ENCODE results near the gene PALS1.

Gene PALS1

DNA sequence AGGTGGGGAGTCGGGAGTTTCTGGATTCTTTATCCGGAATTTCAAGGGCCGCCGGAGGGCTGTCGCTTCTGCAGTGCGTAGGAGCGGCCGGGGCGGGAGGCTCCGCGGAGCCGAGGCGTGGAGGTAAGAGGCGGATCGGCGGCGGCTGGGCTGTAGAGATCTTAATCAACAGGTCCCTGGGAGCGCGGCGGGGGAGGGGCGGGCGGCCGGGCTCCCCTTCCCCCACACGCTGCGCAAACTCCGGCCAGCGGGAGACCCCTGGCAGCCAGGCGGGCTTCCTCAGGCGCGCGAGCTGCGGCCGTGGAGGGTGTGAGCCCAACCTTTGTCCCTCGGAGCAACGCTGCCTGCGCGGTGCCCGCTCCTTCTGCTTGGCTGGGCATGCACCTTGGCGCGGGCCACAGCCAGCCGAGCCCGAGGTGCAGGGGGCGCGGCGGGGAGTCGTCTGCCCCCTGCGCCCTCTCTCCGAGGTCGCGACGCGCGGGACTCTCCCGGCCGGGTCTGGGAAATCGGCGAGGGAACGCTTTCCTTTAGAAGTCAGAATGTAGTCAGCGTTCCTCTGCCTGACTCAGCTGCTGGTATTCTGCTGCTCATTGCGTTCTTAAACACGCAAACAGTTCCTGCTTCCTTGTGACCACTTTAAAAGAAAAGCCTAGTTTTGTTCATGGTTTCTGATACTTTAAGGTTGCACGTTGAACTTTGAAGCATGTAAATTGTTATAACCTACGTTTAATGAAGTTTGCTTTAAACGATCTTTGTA, at the start of gene PALS1:
PALS1 (plus strand) TSS at position 25 of the 757 bp plus-strand sequence. CDS start 37,736 bp downstream, outside the sequence.
- peak; percentile 83 for DNase-seq

DNA sequence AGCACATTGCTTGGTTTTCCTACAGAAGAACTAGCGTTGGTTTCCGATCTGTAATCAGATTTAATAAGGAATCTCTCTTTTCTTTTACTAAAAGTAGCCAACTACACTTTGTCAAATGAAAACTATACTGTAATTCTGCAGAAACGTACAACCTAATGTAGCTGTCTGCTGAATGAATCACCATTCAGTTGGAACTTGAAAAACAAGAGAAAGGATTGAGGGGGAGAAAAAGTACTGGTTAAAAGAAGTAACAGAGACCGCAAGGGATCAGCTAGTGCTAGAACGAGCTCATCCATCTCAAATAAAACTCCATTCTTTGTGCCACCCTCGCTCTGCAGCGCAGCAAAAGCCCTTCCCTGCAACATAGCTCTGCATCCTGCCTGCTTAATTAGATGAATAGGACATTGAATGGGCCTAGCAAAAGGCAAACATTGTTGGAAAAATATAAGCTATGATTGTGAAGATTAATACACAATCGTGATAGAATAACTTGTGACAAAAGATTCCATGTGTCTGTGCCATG, 49.4 kb upstream of the PALS1 start:
- DNase-seq = no peak

DNA sequence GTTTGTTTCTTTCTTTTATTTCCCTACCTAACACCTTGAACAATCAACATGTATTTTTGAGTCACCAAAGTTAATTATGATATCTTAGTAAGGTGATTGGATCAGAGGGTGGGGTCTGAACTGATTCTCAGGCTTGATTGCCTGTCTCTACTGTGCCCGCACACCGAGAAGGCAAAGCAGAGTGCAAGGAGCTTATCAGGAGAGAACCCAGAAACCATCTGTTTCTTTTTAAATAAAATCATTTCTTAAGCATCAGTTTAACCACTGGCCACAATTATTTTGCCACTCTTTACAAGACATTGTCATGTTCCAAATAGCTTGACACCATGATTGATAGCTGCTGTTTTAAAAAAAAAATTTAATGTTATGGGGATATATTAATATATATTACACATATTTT, 48.9 kb upstream of the PALS1 start:
- DNase-seq = no peak

GRCh38 chr14:67195279-67195678, 46.0 kb upstream of the PALS1 start:
- DNase-seq = no peak

DNA sequence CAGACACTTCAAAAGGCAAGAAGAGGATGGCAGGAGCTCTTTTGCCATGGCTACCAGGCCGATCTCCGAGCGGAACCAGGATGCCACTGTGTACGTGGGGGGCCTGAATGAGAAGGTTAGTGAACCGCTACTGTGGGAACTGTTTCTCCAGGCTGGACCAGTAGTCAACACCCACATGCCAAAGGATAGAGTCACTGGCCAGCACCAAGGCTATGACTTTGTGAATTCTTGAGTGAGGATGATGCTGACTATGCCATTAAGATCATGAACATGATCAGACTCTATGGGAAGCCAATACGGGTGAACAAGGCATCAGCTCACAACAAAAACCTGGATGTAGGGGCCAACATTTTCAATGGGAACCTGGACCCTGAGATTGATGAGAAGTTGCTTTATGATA, 42.2 kb upstream of the PALS1 start:
- no peak for DNase-seq

GRCh38 chr14:67207810-67208209, 33.4 kb upstream of the PALS1 start:
- DNase-seq = no peak

- DNase-seq = no peak
Measured at GRCh38 chr14:67218126-67218525, 23.1 kb upstream of the PALS1 start.

GRCh38 chr14:67221248-67221981, 19.8 kb upstream of the PALS1 start:
- DNase-seq = peak; percentile 84

DNA sequence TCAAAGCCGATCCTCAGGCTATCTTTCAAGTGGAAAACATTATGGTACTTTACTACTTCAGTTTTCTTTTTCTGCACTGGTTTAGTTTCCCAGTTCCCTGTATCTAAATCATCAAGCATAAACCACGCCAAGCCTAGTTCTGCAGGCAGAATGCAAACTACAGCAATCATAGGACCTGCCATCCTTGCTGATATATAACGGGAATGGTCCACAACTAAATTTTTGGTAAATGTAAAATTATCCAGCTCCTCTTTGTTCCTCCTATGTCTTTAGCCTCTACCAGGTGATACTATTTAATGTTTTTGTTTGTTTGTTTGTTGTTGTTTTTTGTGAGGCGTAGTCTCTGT, 19.3 kb upstream of the PALS1 start:
- DNase-seq = no peak

- no peak for DNase-seq
Measured at GRCh38 chr14:67225523-67225922, 15.7 kb upstream of the PALS1 start.

DNA sequence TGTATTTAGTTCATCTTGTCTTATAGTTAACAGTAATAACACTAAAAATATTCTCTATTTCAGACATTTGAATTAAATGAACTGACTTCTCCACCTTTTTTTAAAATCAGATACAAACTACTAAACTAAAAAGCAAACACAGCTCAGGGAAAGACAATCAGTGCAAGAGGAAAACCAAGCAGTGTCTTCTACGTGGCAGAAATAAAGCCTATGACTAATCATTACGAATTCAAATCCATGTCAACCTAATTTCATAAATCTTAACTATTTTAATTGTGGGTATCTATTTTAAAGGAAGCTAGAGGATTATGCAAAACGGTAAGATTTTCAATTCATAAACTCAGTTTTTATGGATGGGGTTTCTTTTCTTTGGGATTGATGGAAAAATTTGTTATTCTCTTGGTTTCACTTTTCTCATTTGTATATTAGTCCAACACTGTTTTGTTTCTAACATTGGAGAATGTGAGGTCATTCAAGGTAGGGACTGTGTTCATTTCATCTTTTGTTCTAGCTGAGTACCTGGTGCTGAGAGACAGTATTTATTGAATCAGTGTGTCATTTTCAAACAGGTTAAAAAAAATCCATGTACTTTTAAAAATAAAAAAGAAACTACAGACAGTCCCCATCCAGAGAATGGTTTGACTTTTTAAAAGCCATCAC, 12.8 kb upstream of the PALS1 start:
- peak; percentile 74 for DNase-seq

GRCh38 chr14:67232066-67232465, 9.2 kb upstream of the PALS1 start:
- no peak for DNase-seq

- no peak for DNase-seq
Measured at GRCh38 chr14:67232621-67233020, 8.6 kb upstream of the PALS1 start.

DNA sequence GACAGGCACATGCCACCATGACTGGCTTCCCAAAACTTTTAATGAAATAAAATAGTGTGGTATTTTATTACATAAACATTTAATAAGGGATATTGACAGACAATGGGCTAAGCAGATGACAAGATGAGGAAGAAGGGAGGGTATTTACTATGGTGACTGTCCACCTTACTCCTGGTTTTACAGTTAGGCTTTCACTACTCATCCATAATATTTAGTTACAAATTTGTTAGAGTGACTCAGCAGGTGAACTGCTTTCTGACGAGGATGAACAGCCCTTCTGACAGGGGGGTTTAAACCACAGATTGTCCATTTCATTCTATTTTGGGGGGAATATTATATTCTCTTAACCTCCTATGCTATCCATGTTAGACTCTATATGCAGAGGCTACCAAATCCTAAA, 3.6 kb upstream of the PALS1 start:
- no peak for DNase-seq

DNA sequence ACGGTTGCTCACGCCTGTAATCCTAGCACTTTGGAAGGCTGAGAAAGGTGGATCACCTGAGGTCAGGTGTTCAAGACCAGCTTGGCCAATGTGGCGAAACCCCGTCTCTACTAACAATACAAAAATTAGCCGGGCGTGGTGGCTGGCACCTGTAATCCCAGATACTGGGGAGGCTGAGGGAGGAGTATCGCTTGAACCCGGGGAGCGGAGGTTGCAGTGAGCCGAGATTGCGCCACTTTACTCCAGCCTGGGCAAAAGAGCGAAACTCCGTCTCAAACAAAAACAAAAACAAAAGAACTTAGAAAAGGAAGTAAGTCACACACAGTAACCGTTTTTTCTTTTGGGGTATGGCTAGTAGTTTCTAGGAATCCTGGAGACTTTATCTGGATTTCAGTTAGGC, 1.7 kb upstream of the PALS1 start:
- DNase-seq = no peak

GRCh38 chr14:67240168-67240932, 885 bp upstream of the PALS1 start:
- peak; percentile 38 for DNase-seq

GRCh38 chr14:67240978-67241410, 241 bp upstream of the PALS1 start:
- peak; percentile 97 for DNase-seq

GRCh38 chr14:67242168-67242420, 859 bp downstream of the PALS1 start:
- DNase-seq = no peak

DNA sequence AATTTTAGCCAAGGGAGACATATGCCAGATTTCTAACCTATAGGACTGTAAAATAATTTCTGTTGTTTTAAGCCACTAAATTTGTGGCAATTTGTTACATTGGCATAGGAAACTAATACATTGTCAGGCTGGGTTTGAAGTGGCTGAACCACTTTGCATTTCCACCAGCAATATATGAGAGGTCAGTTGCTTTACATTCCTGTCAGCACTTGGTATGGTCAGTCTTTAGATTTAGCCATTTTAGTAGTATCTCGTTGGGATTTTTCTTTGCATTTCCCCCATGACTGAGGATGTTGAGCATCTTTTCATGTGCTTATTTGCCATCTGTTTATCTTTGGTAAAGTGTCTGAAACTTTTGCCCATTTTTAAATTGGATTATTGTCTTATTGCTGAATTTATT, 3.9 kb downstream of the PALS1 start:
- DNase-seq = no peak

- no peak for DNase-seq
Measured at GRCh38 chr14:67251573-67252226, 10.5 kb downstream of the PALS1 start.

DNA sequence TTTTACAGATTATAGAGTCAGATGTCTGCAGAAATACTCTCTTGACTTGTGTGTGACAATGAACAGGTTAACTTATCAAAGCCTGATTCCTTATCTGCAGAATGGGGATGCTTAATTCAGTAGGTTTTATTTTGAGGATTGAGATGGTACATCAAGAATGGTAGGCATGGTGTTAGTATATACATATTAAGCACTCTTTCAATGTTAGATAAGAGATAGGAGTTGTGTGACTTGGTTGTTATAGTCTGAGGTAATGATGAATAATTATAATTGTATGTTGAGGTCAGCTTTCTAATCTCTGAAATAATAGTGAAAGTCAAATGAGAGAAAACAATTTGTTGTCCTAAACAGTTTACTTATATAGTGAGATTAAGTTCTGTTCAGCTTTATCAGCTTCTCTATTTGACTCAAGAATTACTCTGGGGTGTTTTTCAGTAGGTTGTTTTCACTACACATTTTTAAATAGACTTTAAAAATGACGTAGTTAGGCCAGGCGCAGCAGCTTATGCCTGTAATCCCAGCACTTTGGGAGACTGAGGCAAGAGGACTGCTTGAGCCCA, 11.9 kb downstream of the PALS1 start:
- DNase-seq = no peak

DNA sequence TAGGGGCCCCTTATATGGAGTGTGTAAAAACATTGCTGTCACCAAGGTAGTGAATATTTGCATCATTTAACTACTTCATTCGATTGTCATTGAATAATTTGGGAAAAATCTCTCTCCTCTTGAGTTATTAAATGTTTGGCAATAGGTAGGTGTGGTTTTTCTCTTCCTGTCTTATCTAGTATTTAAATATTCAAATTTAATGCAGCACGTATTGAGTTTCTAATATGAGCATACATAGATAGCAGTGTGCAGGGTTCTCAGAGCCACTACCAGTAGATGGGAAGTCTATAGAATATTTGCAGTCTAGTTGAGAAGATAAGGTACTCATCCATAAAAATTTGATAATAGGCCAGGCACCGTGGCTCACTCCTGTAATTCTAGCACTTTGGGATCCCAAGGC, 16.7 kb downstream of the PALS1 start:
- no peak for DNase-seq
